Measurements from ENCODE around the gene HHIP. TPM values are rescaled to one million over a fixed set of nuclear protein-coding genes. Genes with fewer than 3 reads are reported as not detected.

HHIP gene
- total RNA-seq, 1 donor, result 0.72 TPM

- H3K27me3 ChIP-seq (ENCODE audit: insufficient read depth, low read length), result no peaks in the 10 kb centered on the region
- H4K20me1 ChIP-seq (ENCODE audit: insufficient read depth, low read length), result no peaks in the 10 kb centered on the region
- H3K79me2 ChIP-seq (ENCODE audit: insufficient read depth, low read length), result no peaks in the 10 kb centered on the region
- no peak overlapping the region for H2AFZ ChIP-seq (ENCODE audit: low read length)
- no peak overlapping the region for H3K4me2 ChIP-seq (ENCODE audit: insufficient read depth, low read length)
- H3K36me3 ChIP-seq (ENCODE audit: insufficient read depth, low read length), result no peaks in the 10 kb centered on the region
- DNase-seq (ENCODE audit: insufficient read length, low spot score, missing footprints), result no peak
- no peaks in the 10 kb centered on the region for H3K9me3 ChIP-seq (ENCODE audit: low read depth, low read length)
- no peak overlapping the region for H3K4me3 ChIP-seq (ENCODE audit: insufficient read depth, low read length)
- no peak overlapping the region for H3K27ac ChIP-seq (ENCODE audit: low read depth, low read length)
- no peaks in the 10 kb centered on the region for H3K4me1 ChIP-seq (ENCODE audit: insufficient read depth, low read length)
- TF ChIP-seq CTCF (IDR thresholded peaks at IDR 0.05; ENCODE audit: extremely low read depth, low read depth, low read length), result no peak
Observed at GRCh38 chr4:144633215-144633614, 12.7 kb upstream of the HHIP start.

GRCh38 chr4:144634978-144635747, 10.8 kb upstream of the HHIP start:
- Histone ChIP-seq H3K36me3 (ENCODE audit: insufficient read depth, low read length) (no peaks in the 10 kb centered on the region), H3K9me3 (ENCODE audit: low read depth, low read length) (no peaks in the 10 kb centered on the region), H2AFZ (ENCODE audit: low read length) (no peak overlapping the region), H3K4me3 (ENCODE audit: insufficient read depth, low read length) (no peak overlapping the region), H3K4me1 (ENCODE audit: insufficient read depth, low read length) (no peaks in the 10 kb centered on the region), H3K79me2 (ENCODE audit: insufficient read depth, low read length) (no peaks in the 10 kb centered on the region), H3K27ac (ENCODE audit: low read depth, low read length) (no peak overlapping the region), H3K27me3 (ENCODE audit: insufficient read depth, low read length) (no peaks in the 10 kb centered on the region), H4K20me1 (ENCODE audit: insufficient read depth, low read length) (no peaks in the 10 kb centered on the region), H3K4me2 (ENCODE audit: insufficient read depth, low read length) (no peak overlapping the region)
- no peak for DNase-seq (ENCODE audit: insufficient read length, low spot score, missing footprints)
- TF ChIP-seq CTCF (IDR thresholded peaks at IDR 0.05; ENCODE audit: extremely low read depth, low read depth, low read length), result no peak

- peak; percentile 64 for DNase-seq (ENCODE audit: insufficient read length, low spot score, missing footprints)
- Histone ChIP-seq H3K27me3 (ENCODE audit: insufficient read depth, low read length) (no peaks in the 10 kb centered on the region), H3K4me2 (ENCODE audit: insufficient read depth, low read length) (peak overlapping the region; percentile 85), H3K27ac (ENCODE audit: low read depth, low read length) (no peak overlapping the region), H3K4me1 (ENCODE audit: insufficient read depth, low read length) (peaks cover 14% of the 10 kb centered on the region), H3K4me3 (ENCODE audit: insufficient read depth, low read length) (peak overlapping the region; percentile 77), H3K36me3 (ENCODE audit: insufficient read depth, low read length) (peaks cover 7% of the 10 kb centered on the region), H3K9me3 (ENCODE audit: low read depth, low read length) (no peaks in the 10 kb centered on the region), H2AFZ (ENCODE audit: low read length) (peak overlapping the region; percentile 95), H3K79me2 (ENCODE audit: insufficient read depth, low read length) (peaks cover 32% of the 10 kb centered on the region), H4K20me1 (ENCODE audit: insufficient read depth, low read length) (no peaks in the 10 kb centered on the region)
- no peak for TF ChIP-seq CTCF (IDR thresholded peaks at IDR 0.05; ENCODE audit: extremely low read depth, low read depth, low read length)
Observed at GRCh38 chr4:144644368-144645101, 1.4 kb upstream of the HHIP start.

- Histone ChIP-seq H3K36me3 (ENCODE audit: insufficient read depth, low read length) (peaks cover 7% of the 10 kb centered on the region), H3K27ac (ENCODE audit: low read depth, low read length) (no peak overlapping the region), H4K20me1 (ENCODE audit: insufficient read depth, low read length) (no peaks in the 10 kb centered on the region), H3K4me2 (ENCODE audit: insufficient read depth, low read length) (peak overlapping the region; percentile 85), H3K4me3 (ENCODE audit: insufficient read depth, low read length) (peak overlapping the region; percentile 77), H3K27me3 (ENCODE audit: insufficient read depth, low read length) (no peaks in the 10 kb centered on the region), H2AFZ (ENCODE audit: low read length) (peak overlapping the region; percentile 95), H3K9me3 (ENCODE audit: low read depth, low read length) (no peaks in the 10 kb centered on the region), H3K4me1 (ENCODE audit: insufficient read depth, low read length) (peaks cover 14% of the 10 kb centered on the region), H3K79me2 (ENCODE audit: insufficient read depth, low read length) (peaks cover 38% of the 10 kb centered on the region)
- DNase-seq (ENCODE audit: insufficient read length, low spot score, missing footprints), result peak; percentile 67
- no peak for TF ChIP-seq CTCF (IDR thresholded peaks at IDR 0.05; ENCODE audit: extremely low read depth, low read depth, low read length)
Observed at GRCh38 chr4:144645102-144645630, 790 bp upstream of the HHIP start.

Data from osteoblast (primary cell).